Measurements from ENCODE around the gene CNTN4. TPM values are rescaled to one million over a fixed set of nuclear protein-coding genes. Genes with fewer than 3 reads are reported as not detected.

CNTN4 gene
- total RNA-seq, 4 donors from 2014 or later, result 6.6 to 10.7 (median 9.7) TPM

DNA sequence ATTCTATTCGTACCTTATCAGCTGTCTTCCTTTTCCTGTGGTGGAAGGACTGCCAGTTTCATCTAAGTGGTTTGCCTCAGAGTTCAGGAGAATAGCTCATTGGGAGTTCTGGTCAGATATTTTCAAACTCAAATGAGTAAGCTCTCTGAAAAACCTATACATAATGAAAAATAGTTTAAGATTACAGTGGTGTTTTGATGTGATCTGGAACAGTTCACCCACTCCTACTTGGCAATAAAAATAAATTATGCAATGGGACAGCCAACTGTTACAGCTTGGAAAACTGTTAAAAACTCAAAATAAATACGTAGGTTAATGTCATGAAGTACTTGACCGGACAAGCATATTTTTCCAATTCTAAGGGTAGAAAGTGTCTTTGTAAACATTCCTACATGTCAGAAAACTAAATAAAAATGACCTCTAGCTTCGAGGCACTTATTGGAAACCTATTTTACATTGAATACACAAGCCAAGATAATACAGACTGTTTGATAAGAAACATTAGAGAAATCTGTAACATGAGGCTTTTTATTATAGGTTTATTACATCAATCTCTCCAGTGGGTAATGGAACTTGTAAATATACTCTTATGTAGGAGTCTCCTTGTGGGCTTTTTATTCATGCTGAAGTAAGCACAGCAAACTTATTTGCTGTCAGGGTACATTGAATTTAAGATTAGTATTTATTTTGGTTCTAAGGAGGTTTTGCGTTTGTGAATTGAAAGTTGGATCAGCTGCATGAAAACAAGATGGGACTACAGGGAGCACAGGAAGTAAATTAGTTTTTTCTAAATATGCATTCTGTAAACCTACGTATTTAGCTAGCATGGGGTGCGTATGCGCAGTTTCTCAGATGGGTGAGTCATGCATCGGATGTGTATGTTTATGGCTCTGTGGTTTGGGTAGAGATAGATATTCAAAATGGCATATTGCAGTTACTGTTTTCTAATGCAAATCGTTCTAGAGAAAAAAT is 558.4 kb downstream of the CNTN4 start:
- H3K9me3 ChIP-seq, result no peaks in the 10 kb centered on the region
- no peaks in the 10 kb centered on the region for H3K36me3 ChIP-seq
- H3K4me1 ChIP-seq, result peaks cover 0 to 11% (median 0%) of the 10 kb centered on the region in 4 donors
- TF ChIP-seq, protein P1, sequence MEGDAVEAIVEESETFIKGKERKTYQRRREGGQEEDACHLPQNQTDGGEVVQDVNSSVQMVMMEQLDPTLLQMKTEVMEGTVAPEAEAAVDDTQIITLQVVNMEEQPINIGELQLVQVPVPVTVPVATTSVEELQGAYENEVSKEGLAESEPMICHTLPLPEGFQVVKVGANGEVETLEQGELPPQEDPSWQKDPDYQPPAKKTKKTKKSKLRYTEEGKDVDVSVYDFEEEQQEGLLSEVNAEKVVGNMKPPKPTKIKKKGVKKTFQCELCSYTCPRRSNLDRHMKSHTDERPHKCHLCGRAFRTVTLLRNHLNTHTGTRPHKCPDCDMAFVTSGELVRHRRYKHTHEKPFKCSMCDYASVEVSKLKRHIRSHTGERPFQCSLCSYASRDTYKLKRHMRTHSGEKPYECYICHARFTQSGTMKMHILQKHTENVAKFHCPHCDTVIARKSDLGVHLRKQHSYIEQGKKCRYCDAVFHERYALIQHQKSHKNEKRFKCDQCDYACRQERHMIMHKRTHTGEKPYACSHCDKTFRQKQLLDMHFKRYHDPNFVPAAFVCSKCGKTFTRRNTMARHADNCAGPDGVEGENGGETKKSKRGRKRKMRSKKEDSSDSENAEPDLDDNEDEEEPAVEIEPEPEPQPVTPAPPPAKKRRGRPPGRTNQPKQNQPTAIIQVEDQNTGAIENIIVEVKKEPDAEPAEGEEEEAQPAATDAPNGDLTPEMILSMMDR (IDR thresholded peaks at IDR 0.05), result no peak
- TF ChIP-seq POLR2AphosphoS5 (IDR thresholded peaks at IDR 0.05), result no peak
- TF ChIP-seq EP300 (IDR thresholded peaks at IDR 0.05), result no peak
- no peak for TF ChIP-seq POLR2A (IDR thresholded peaks at IDR 0.05; ENCODE audit: low read depth)
- H3K4me3 ChIP-seq, result no peak overlapping the region
- H3K27me3 ChIP-seq, result no peaks in the 10 kb centered on the region
- WGBS, result 62% methylated on average over 10 of the region's 10 CpGs
- DNase-seq (ENCODE audit: extremely low spot score), result no peak
- intact Hi-C loops (cut with DNase I), result no loop called here
- no peak overlapping the region for H3K27ac ChIP-seq (replicated peaks in 1 of 4)

GRCh38 chr3:2657971-2658370 is 559.3 kb downstream of the CNTN4 start:
- DNase-seq (ENCODE audit: extremely low spot score), result no peak
- H3K9me3 ChIP-seq, result no peaks in the 10 kb centered on the region
- no peaks in the 10 kb centered on the region for H3K36me3 ChIP-seq
- intact Hi-C loops (cut with DNase I), result no loop called here
- H3K27me3 ChIP-seq, result no peaks in the 10 kb centered on the region
- peaks cover 0 to 11% (median 0%) of the 10 kb centered on the region in 4 donors for H3K4me1 ChIP-seq
- WGBS, result 85% methylated on average over 6 of the region's 6 CpGs
- no peak overlapping the region for H3K4me3 ChIP-seq
- TF ChIP-seq, protein P1 (IDR thresholded peaks at IDR 0.05), result no peak
- TF ChIP-seq POLR2AphosphoS5 (IDR thresholded peaks at IDR 0.05), result no peak
- TF ChIP-seq EP300 (IDR thresholded peaks at IDR 0.05), result no peak
- TF ChIP-seq POLR2A (IDR thresholded peaks at IDR 0.05; ENCODE audit: low read depth), result no peak
- H3K27ac ChIP-seq (replicated peaks in 1 of 4), result no peak overlapping the region

DNA sequence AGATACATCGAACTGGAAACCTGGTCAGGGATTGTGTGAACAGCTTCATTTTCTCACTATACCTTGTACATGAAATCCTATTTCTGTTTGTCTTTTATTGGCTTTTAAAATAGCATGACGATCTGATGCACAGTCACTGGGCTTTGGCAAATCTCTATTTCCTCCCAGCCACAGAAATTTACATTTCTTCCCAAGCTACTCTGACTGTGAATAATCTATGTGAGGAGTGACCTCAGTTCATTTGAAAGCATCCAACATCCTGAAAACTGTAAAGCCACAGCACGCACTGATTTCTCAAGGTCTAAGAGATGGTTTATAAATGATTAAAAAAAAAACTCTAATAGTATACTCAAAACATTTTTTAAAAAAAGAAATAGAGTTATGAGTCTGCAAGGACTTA is 561.2 kb downstream of the CNTN4 start:
- no peak for DNase-seq (ENCODE audit: extremely low spot score)
- Histone ChIP-seq H3K4me3 (no peak overlapping the region), H3K4me1 (peaks cover 0 to 7% (median 0%) of the 10 kb centered on the region in 4 donors), H3K27ac (replicated peaks in 1 of 4) (no peak overlapping the region), H3K36me3 (no peaks in the 10 kb centered on the region), H3K27me3 (no peaks in the 10 kb centered on the region), H3K9me3 (no peaks in the 10 kb centered on the region)
- intact Hi-C loops (cut with DNase I), result no loop called here
- TF ChIP-seq EP300 (IDR thresholded peaks at IDR 0.05) (no peak), POLR2A (IDR thresholded peaks at IDR 0.05; ENCODE audit: low read depth) (no peak), POLR2AphosphoS5 (IDR thresholded peaks at IDR 0.05) (no peak)
- TF ChIP-seq, protein P1 (IDR thresholded peaks at IDR 0.05), result no peak
- 36% methylated on average over 3 of the region's 3 CpGs for WGBS

- Histone ChIP-seq H3K27me3 (no peaks in the 10 kb centered on the region), H3K27ac (replicated peaks in 1 of 4) (no peak overlapping the region), H3K4me1 (no peaks in the 10 kb centered on the region), H3K4me3 (no peak overlapping the region), H3K9me3 (no peaks in the 10 kb centered on the region), H3K36me3 (no peaks in the 10 kb centered on the region)
- DNase-seq (ENCODE audit: extremely low spot score), result no peak
- TF ChIP-seq EP300 (IDR thresholded peaks at IDR 0.05) (no peak), POLR2A (IDR thresholded peaks at IDR 0.05; ENCODE audit: low read depth) (no peak), POLR2AphosphoS5 (IDR thresholded peaks at IDR 0.05) (no peak)
- TF ChIP-seq, protein P1 (IDR thresholded peaks at IDR 0.05), result no peak
- 68% methylated on average over 1 of the region's 1 CpG for WGBS
- intact Hi-C loops (cut with DNase I), result no loop called here
These were observed 562.4 kb downstream of the CNTN4 start for GRCh38 chr3:2661078-2661477.
